Thyroid gland (tissue), 4 donors: ENCODE results near the gene C22orf15.

Experiments
- POLR2A ChIP-seq, 2 donors: fragments of 450-650 bp; IDR thresholded peaks; one replicate each; pipeline ENCODE4 v1.6.1; 2017; ENCODE audit warnings: antibody characterized with exemption in 2 of 2, mild to moderate bottlenecking in 2 of 2, moderate library complexity in 1 of 2
- TF ChIP-seq, protein P1 (sequence below), 6 experiments: fragments of 200-600 bp in 3 of 6; fragments of 450-650 bp in 3 of 6; sonication (generic) in 3 of 6; IDR thresholded peaks; one replicate each; pipeline ENCODE4 v1.5.1; 2016 to 2019; ENCODE audit warnings: antibody characterized with exemption in 6 of 6, mild to moderate bottlenecking in 2 of 6, inconsistent platforms in 1 of 6, moderate library complexity in 1 of 6

DNA sequence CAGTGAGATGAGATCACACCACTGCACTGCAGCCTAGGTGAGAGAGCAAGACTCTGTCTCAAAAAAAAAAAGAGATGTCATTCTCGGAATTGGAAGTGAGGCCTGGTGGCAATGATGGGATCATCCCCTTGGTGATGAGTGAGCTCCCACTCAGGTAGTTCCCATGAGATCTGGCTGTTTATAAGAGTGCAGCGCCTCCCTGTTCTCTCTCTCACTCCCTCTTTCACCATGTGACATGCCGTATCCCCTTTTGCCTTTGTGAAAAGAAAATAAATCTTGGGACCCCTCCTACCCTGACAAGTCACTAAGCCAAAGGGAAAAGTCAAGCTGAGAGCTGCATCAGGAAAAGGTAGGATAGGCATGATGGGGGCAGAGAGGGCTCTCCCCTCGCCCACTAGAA lies 40.6 kb upstream of the C22orf15 start:
- TF ChIP-seq, protein P1, sequence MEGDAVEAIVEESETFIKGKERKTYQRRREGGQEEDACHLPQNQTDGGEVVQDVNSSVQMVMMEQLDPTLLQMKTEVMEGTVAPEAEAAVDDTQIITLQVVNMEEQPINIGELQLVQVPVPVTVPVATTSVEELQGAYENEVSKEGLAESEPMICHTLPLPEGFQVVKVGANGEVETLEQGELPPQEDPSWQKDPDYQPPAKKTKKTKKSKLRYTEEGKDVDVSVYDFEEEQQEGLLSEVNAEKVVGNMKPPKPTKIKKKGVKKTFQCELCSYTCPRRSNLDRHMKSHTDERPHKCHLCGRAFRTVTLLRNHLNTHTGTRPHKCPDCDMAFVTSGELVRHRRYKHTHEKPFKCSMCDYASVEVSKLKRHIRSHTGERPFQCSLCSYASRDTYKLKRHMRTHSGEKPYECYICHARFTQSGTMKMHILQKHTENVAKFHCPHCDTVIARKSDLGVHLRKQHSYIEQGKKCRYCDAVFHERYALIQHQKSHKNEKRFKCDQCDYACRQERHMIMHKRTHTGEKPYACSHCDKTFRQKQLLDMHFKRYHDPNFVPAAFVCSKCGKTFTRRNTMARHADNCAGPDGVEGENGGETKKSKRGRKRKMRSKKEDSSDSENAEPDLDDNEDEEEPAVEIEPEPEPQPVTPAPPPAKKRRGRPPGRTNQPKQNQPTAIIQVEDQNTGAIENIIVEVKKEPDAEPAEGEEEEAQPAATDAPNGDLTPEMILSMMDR (IDR thresholded peaks at IDR 0.05) = no peak
- no peak for TF ChIP-seq POLR2A (IDR thresholded peaks at IDR 0.05)
